HepG2 (cell line): ENCODE measurements around the gene SLC5A10. TPM values are rescaled to one million over a fixed set of nuclear protein-coding genes. Genes with fewer than 3 reads are reported as not detected.

ENCODE experiments used
- ARID4A ChIP-seq: sonication (generic); formaldehyde crosslinking; IDR thresholded peaks from 2 replicates; pipeline ENCODE4 v1.5.0; 2020; ENCODE audit warnings: mild to moderate bottlenecking, missing genetic modification reagents, borderline replicate concordance
- BRF2 ChIP-seq: sonication (generic); formaldehyde crosslinking; IDR thresholded peaks from 2 replicates; pipeline ENCODE4 v1.8.1; 2022; ENCODE audit warnings: mild to moderate bottlenecking, missing genetic modification reagents
- POGZ ChIP-seq: sonication (generic); formaldehyde crosslinking; IDR thresholded peaks from 2 replicates; pipeline ENCODE4 v1.4.0; 2020; ENCODE audit warnings: mild to moderate bottlenecking, missing genetic modification reagents
- RBM22 ChIP-seq: fragments of 200-400 bp; formaldehyde crosslinking; optimal IDR thresholded peaks from 2 replicates; pipeline ENCODE3; 2017; ENCODE audit warnings: mild to moderate bottlenecking, low read length, moderate library complexity
- SRSF1 ChIP-seq: fragments of 200-400 bp; formaldehyde crosslinking; optimal IDR thresholded peaks from 2 replicates; pipeline ENCODE3; 2017; ENCODE audit warnings: mild to moderate bottlenecking, low read depth, low read length, moderate library complexity
- TCF12 ChIP-seq, 2 experiments: fragments of 450-650 bp in 1 of 2; sonication (generic) in 1 of 2; formaldehyde crosslinking in 1 of 2; IDR thresholded peaks; 2 replicates each; pipeline versions ENCODE4 v1.6.1 to v1.8.0; 2017 to 2022; ENCODE audit warnings: antibody characterized with exemption in 1 of 2, mild to moderate bottlenecking in 1 of 2, missing genetic modification reagents in 1 of 2, moderate library complexity in 1 of 2
- YEATS4 ChIP-seq: sonication (generic); formaldehyde crosslinking; IDR thresholded peaks from 2 replicates; pipeline ENCODE4 v1.4.0; 2020; ENCODE audit warnings: missing genetic modification reagents, borderline replicate concordance
- ZBTB40 ChIP-seq, 2 experiments: fragments of 450-650 bp in 1 of 2; sonication (generic) in 1 of 2; formaldehyde crosslinking in 1 of 2; IDR thresholded peaks; 2 replicates each; pipeline versions ENCODE4 v1.6.1 to v1.8.0; 2016 to 2022; ENCODE audit warnings: antibody characterized with exemption in 1 of 2, mild to moderate bottlenecking in 1 of 2, missing genetic modification reagents in 1 of 2
- ZKSCAN8 ChIP-seq: IDR thresholded peaks from 2 replicates; pipeline ENCODE4 v1.6.1; 2016; ENCODE audit warnings: borderline replicate concordance, missing genetic modification reagents, missing compliant biosample characterization
- ZNF18 ChIP-seq: sonication (generic); formaldehyde crosslinking; IDR thresholded peaks from 2 replicates; pipeline ENCODE4 v1.8.0; 2022; ENCODE audit warnings: mild to moderate bottlenecking, missing genetic modification reagents; ENCODE audit not compliant: insufficient replicate concordance
- polyA plus RNA-seq, 8 experiments: library from polyadenylated mRNA; depleted of rRNA in 3 of 8; stranded (reverse) in 7 of 8; unstranded in 1 of 8; fragments of >200 nt; fragmentation: Illumina TruSeq in 4 of 8; extraction: Trizol in 4 of 8; gene quantifications; 2 replicates each; pipeline versions ENCODE4 v1.2.1 to v1.2.3, GENCODE V29; 2011 to 2016; ENCODE audit warnings: low read depth in 4 of 8, missing spikeins in 1 of 8, mixed read lengths in 1 of 8; ENCODE audit not compliant: insufficient read depth in 1 of 8
- total RNA-seq, 5 experiments: library from RNA; depleted of rRNA; stranded (reverse); fragments of >200 nt; fragmentation: Illumina TruSeq; extraction: Trizol; gene quantifications; 2 replicates each; pipeline ENCODE4 v1.2.3, GENCODE V29; 2016; ENCODE audit warnings: low read depth in 1 of 5

SLC5A10 gene
- total and polyA plus RNA-seq, 2 of the 13 experiments (the other 11 are each of a cell fraction or from before 2014, with no cell fraction given), result 0.05 TPM; not detected in 1

- TF ChIP-seq ZNF18 (CRISPR knock-in tag), result peak; percentile 30
- TF ChIP-seq ARID4A, result peak; percentile 72; the same call in 1 of the 2 replicates
- peak; percentile 70; the same call in 1 of the 2 replicates for TF ChIP-seq YEATS4 (CRISPR knock-in tag)
- TF ChIP-seq BRF2 (CRISPR knock-in tag), result no peak
- no peak for TF ChIP-seq RBM22
- TF ChIP-seq ZKSCAN8, result 0 out of 2 replicates have a peak, but pooled peaks have one; percentile 40
- no peak for TF ChIP-seq ZBTB40 (IDR thresholded peaks at IDR 0.05)
- peak; percentile 66; the same call in 1 of the 2 replicates for TF ChIP-seq ZBTB40 (CRISPR knock-in tag; IDR thresholded peaks at IDR 0.05)
- TF ChIP-seq SRSF1, result peak; percentile 91
- no peak for TF ChIP-seq TCF12 (IDR thresholded peaks at IDR 0.05)
- TF ChIP-seq TCF12 (CRISPR knock-in tag; IDR thresholded peaks at IDR 0.05), result no peak
- TF ChIP-seq POGZ (CRISPR knock-in tag), result 0 out of 2 replicates have a peak, but pooled peaks have one; percentile 22
Observed at GRCh38 chr17:18981642-18982424, 29.9 kb downstream of the SLC5A10 start (continued).
